GM15510 (cell line): ENCODE data around the gene EPHX1.

Experiments used
- POLR2A ChIP-seq: IDR thresholded peaks from 3 replicates; pipeline ENCODE4 v1.6.1; 2011; ENCODE audit warnings: borderline replicate concordance; ENCODE audit not compliant: insufficient read length; ENCODE audit errors: extremely low read depth

Gene EPHX1

GRCh38 chr1:225890346-225891228 lies 80.7 kb downstream of the EPHX1 start:
- no peak for TF ChIP-seq POLR2A

DNA sequence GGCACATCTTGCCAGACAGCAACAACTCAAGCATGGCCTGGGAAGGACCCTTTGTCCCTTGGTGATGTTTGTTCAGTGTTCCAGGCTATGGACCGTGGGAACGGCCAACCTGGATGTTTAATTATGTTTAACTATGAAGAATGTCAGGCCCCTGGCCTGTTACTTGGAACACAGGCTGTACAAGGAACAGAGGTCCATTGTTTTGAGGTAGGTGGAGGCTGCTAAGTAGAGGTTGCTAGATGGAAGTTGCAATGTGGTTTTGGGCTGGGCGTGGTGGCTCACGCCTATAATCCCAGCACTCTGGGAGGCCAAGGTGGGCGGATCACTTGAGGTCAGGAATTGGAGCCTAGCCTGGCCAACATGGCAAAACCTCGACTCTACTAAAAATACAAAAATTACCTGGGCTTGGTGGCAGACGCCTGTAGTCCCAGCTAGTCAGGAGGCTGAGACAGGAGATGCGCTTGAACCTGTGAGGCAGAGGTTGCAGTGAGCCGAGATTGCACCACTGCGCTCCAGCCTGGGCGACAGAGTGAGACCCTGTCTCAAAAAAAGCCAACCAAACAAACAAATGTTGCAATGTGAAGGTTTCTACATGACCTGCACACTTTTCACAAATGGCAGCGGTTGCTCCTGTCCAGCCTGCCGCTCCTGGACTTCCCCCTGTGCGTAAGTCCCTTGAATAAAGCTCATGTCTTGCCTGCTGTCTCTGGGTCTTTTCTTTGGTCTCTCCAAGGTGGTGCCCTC lies 81.5 kb downstream of the EPHX1 start:
- TF ChIP-seq POLR2A, result no peak

DNA sequence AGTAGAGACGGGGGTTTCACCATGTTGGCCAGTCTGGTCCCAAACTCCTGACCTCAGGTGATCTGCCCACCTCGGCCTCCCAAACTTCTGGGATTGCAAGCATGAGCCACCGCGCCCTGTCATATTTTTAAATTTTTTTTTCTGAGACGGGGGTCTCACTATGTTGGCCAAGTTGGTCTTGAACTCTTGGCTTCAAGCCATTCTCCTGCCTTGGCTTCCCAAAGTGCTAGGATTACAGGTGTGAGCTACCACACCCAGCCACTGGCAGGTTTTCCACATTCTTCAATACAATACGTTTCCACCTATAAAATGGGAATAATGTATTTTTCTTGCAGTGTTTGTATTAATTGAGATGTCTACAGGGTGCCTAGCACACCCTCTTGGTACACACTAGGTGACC lies 82.4 kb downstream of the EPHX1 start:
- no peak for TF ChIP-seq POLR2A
